ENCODE measurements around the gene NRIP2. TPM values are rescaled to one million over a fixed set of nuclear protein-coding genes. Genes with fewer than 3 reads are reported as not detected.

Gene NRIP2
- total and polyA plus RNA-seq, 12 donors, result 1.4 to 4.0 (median 2.5) TPM

DNA sequence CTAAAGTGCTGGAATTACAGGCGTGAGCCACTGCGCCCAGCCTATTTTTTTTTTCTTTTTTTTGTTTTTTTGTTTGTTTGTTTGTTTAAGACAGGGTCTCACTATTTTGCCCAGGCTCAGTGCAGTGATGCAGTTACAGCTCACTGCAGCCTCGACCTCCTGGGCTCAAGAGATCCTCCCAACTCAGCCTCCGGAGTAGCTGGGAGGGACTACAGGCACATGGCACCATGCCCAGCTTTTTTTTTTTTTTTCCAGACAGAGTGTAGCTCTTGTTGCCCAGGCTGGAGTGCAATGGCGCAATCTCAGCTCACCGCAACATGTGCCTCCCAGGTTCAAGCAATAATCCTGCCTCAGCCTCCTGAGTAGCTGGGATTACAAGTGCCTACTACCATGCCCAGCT, 28.1 kb downstream of the NRIP2 start:
- Histone ChIP-seq H3K36me3 (peaks cover 0 to 57% (median 28%) of the 10 kb centered on the region in 9 donors), H3K27me3 (no peaks in the 10 kb centered on the region), H3K9me3 (no peaks in the 10 kb centered on the region), H3K4me1 (peaks cover 0 to 32% (median 23%) of the 10 kb centered on the region in 9 donors), H3K4me3 (no peak overlapping the region), H3K27ac (no peak overlapping the region)
- TF ChIP-seq, protein P1, sequence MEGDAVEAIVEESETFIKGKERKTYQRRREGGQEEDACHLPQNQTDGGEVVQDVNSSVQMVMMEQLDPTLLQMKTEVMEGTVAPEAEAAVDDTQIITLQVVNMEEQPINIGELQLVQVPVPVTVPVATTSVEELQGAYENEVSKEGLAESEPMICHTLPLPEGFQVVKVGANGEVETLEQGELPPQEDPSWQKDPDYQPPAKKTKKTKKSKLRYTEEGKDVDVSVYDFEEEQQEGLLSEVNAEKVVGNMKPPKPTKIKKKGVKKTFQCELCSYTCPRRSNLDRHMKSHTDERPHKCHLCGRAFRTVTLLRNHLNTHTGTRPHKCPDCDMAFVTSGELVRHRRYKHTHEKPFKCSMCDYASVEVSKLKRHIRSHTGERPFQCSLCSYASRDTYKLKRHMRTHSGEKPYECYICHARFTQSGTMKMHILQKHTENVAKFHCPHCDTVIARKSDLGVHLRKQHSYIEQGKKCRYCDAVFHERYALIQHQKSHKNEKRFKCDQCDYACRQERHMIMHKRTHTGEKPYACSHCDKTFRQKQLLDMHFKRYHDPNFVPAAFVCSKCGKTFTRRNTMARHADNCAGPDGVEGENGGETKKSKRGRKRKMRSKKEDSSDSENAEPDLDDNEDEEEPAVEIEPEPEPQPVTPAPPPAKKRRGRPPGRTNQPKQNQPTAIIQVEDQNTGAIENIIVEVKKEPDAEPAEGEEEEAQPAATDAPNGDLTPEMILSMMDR (IDR thresholded peaks at IDR 0.05), result no peak
- no peak for ATAC-seq
- intact Hi-C loops (cut with DNase I), result no loop called here
- 92 to 93% methylated on average over 6 of the region's 6 CpGs for WGBS, 2 donors
- DNase-seq, result no peak

DNA sequence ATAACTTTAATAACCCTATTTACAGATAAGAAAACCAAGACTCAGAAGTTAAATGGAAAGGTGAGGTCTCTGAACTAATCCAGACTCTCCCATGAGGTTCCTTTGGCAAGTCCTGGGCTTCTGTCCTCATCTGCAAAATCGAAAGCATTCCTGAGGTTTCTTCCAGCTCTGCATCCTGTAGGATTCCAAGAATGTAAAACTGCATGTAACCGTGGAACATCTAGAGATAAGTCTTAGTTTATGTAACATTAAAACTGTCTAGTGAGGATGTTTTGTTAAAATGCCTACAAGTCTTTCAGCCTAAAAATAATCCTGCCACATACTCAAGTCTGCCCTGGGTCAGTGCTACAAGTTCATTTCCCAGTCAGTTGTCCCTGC, 29.7 kb downstream of the NRIP2 start:
- intact Hi-C loops (cut with DNase I), result no loop called here
- DNase-seq (no peak), ATAC-seq (no peak)
- Histone ChIP-seq H3K4me3 (no peak overlapping the region), H3K36me3 (peaks cover 0 to 73% (median 39%) of the 10 kb centered on the region in 9 donors), H3K4me1 (peaks cover 0 to 41% (median 22%) of the 10 kb centered on the region in 9 donors), H3K9me3 (no peaks in the 10 kb centered on the region), H3K27ac (peak overlapping the region in 6 of 10 donors; percentile 20 to 62 (median 36)), H3K27me3 (no peaks in the 10 kb centered on the region)
- TF ChIP-seq, protein P1 (IDR thresholded peaks at IDR 0.05), result no peak
- 42 to 47% methylated on average over 2 of the region's 2 CpGs for WGBS, 2 donors

DNA sequence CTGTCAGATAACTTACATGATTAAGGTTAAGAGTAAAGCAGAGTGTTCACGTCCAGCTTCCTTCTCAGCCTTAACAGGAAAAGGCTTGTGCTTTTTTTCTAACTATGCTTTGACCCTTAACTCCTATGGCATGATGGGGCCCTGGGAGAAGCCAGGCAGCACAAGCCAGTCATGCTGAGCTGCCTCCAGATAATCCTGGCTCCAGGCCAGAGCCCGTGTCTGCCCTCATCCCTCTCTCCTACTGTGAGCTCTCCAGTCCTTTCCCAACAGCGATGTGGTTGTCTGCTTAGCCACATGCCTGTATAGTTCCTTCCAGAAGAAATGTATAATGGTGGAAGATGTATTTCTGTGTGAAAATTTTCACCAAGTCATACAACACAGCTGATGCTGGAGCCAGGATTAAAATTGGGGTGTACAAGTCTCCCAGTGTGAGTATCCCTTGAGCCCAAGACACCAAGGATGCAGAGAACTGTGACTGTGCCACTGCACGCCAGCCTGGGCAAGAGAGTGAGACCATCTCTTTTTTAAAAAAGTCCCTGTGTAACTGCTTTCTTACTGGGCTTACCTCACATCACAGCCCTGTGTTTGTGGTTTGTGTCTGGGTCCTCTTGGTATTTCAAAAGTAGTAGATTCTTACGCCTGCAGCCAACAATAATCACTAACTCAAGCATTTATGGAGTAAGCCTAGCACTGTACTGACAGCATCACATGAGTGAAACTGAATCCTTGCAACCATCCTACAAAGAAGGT, 30.3 kb downstream of the NRIP2 start:
- H3K27me3 ChIP-seq, result no peaks in the 10 kb centered on the region
- TF ChIP-seq, protein P1 (IDR thresholded peaks at IDR 0.05), result no peak
- no peak overlapping the region for H3K4me3 ChIP-seq
- H3K36me3 ChIP-seq, result peaks cover 0 to 78% (median 44%) of the 10 kb centered on the region in 9 donors
- no peaks in the 10 kb centered on the region for H3K9me3 ChIP-seq
- H3K4me1 ChIP-seq, result peaks cover 0 to 46% (median 28%) of the 10 kb centered on the region in 9 donors
- WGBS, 2 donors, result 46 to 52% methylated on average over 5 of the region's 5 CpGs
- peak; percentile 69 to 72 for DNase-seq
- intact Hi-C loops (cut with DNase I), result no loop called here
- H3K27ac ChIP-seq, result peak overlapping the region in 9 of 10 donors; percentile 9 to 66 (median 50)
- peak; percentile 79 to 94 (median 88) for ATAC-seq

DNA sequence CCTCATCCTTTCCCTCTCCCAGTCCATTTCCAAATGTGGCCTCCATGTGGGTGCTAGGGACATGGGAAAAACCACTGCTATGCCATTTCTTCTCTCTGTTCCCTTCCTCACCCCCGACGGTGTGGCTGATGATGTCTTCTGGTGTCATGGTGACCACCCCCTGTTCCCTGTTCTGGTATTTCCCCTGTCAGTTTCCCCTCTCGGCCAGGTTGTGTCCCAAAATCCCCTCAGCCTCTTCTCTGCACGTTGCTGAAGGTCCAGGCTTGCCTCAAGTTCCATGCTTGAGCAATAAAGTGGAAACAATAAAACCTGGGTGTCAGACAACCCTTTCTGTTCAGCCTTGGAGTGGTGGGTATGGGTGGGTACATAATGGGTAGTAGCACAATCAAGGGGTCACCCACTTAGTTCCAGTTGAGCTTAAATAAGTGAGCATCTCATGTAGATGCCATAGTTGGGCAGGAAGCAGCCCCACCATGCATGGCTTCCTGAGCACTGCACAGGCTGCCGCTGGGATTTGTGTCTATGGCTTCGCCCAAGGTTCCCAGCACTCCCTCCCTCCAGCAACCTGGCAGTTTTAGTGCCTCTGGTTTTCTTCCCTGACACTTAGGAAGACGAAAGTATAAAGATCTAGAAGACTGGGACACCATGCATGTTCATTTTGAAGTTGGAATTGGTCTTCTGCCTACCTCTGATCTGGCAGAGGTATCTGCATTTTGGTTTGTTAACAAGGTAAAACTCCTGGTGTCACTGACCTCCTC, 31.0 kb downstream of the NRIP2 start:
- DNase-seq, result no peak
- peak overlapping the region in 9 of 10 donors; percentile 6 to 66 (median 50) for H3K27ac ChIP-seq
- peak in 1 of 8 donors; percentile 10 for ATAC-seq
- no peaks in the 10 kb centered on the region for H3K9me3 ChIP-seq
- 78 to 81% methylated on average over 7 of the region's 7 CpGs for WGBS, 2 donors
- H3K4me1 ChIP-seq, result peaks cover 0 to 50% (median 30%) of the 10 kb centered on the region in 9 donors
- no peaks in the 10 kb centered on the region for H3K27me3 ChIP-seq
- H3K36me3 ChIP-seq, result peaks cover 0 to 86% (median 50%) of the 10 kb centered on the region in 9 donors
- H3K4me3 ChIP-seq, result no peak overlapping the region
- intact Hi-C loops (cut with DNase I), result no loop called here
- TF ChIP-seq, protein P1 (IDR thresholded peaks at IDR 0.05), result no peak

All from heart right ventricle (tissue), 16 donors.